Measurements from ENCODE around the gene RABGAP1.

Gene RABGAP1

DNA sequence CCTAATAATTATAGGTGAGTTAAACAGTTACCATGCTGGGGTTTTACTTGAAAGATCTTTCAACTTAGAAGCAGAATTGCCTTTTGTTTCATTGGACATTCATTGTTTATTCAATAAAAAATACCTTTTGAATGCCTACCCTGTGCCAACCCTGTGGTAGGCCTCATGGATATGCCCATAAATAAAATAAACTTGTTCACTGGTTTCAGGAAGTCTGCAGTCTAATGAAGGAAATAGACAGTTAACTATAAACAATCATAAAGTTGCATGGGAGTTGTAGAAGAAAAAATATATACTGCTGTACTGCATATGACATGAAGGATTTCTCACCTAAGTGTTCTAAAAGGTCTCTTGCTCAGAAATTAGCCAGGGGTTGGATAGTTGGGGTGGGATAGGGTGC lies 87.3 kb downstream of the RABGAP1 start:
- TF ChIP-seq EZH2 (IDR thresholded peaks at IDR 0.05) (no peak), POLR2AphosphoS5 (IDR thresholded peaks at IDR 0.05; ENCODE audit: borderline replicate concordance, low read depth, low read length) (no peak), FOXP2 (optimal IDR thresholded peaks at IDR 0.05; ENCODE audit: control extremely low read depth, extremely low read length, insufficient read depth) (no peak)
- Histone ChIP-seq H3K27ac (peak overlapping the region; percentile 35; the same call in 1 of the 2 replicates), H3K4me3 (no peak overlapping the region), H3K9me3 (ENCODE audit: low read depth, low read length) (no peaks in the 10 kb centered on the region), H3K9ac (ENCODE audit: insufficient read length) (no peak overlapping the region), H3K36me3 (ENCODE audit: insufficient read depth, low read length) (peaks cover 22% of the 10 kb centered on the region)
- DNase-seq (ENCODE audit: low read depth, low spot score) = no peak

DNA sequence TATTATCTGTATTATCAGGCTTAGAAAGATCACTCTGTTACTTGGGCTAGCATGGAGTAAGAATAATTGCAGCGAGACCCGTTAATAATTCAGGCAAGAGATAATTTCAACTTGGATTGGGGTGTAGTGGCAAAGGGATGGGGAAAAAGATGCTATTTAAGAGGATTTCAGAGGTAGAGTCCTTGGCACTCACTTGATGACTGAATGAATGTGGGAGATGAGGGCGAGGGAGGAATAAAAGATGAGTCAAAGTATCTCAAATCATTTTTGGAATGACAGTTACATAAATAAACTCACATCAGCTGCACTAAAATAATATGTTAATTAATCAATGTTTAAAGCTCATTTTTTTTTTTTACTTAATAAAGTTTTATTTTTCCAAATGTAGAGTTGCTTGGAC lies 88.2 kb downstream of the RABGAP1 start:
- TF ChIP-seq EZH2 (IDR thresholded peaks at IDR 0.05) (no peak), FOXP2 (optimal IDR thresholded peaks at IDR 0.05; ENCODE audit: control extremely low read depth, extremely low read length, insufficient read depth) (no peak), POLR2AphosphoS5 (IDR thresholded peaks at IDR 0.05; ENCODE audit: borderline replicate concordance, low read depth, low read length) (no peak)
- H3K36me3 ChIP-seq (ENCODE audit: insufficient read depth, low read length) = peaks cover 22% of the 10 kb centered on the region
- no peaks in the 10 kb centered on the region for H3K9me3 ChIP-seq (ENCODE audit: low read depth, low read length)
- DNase-seq (ENCODE audit: low read depth, low spot score) = no peak
- no peak overlapping the region for H3K27ac ChIP-seq
- no peak overlapping the region for H3K4me3 ChIP-seq
- H3K9ac ChIP-seq (ENCODE audit: insufficient read length) = no peak overlapping the region

DNA sequence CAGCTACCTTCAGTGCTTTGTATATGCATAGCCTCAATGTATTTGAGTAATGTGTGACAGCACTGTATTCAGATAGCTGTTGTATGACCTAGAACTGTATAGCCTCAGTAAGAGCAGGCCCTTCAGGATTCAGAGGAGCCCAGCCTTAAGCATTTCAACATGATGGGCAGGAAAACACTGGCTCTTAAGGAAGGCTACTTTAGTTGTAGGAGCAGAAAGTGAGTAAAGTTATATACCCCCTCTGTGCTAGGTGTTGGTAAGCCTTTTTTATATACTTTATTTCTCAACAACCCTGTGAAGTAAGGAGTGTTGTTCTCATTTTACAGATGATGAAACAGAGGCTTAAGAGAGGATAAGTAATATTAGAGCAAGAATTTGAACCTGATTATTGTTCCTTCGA lies 91.1 kb downstream of the RABGAP1 start:
- TF ChIP-seq FOXP2 (optimal IDR thresholded peaks at IDR 0.05; ENCODE audit: control extremely low read depth, extremely low read length, insufficient read depth) (no peak), EZH2 (IDR thresholded peaks at IDR 0.05) (no peak), POLR2AphosphoS5 (IDR thresholded peaks at IDR 0.05; ENCODE audit: borderline replicate concordance, low read depth, low read length) (no peak)
- peak overlapping the region; percentile 37 for H3K27ac ChIP-seq

DNA sequence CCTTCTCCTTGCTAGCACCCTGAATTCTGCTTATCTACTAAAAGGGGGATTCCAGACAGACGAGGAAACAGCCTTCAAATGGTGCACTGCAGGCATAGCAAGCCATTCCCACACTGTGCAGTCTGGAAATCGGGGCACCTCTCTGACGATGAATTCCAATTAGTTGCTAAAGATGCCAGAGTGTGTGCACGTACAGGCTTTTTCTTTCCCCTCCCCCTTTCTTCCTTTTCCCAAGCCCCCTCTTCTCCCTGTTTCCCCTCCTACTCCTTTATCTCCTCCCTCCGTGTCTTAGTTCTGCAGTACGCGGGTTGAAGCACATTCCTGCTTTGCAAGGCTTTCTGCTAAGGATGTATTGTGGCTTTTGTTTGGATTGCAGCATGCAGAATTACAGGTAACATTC lies 92.5 kb downstream of the RABGAP1 start, which contains the start of gene GPR21:
Gene GPR21, plus strand, starts transcription at position 316 of the 400 bp plus-strand sequence. CDS start 900 bp downstream, outside the sequence.
- Histone ChIP-seq H3K27ac (peak within 1 kb of the TSS; percentile 37), H3K9me3 (ENCODE audit: low read depth, low read length) (no peaks in the 10 kb centered on the region), H3K9ac (ENCODE audit: insufficient read length) (no peak within 1 kb of the TSS), H3K4me3 (peak within 1 kb of the TSS; percentile 25; the same call in 1 of the 2 replicates), H3K36me3 (ENCODE audit: insufficient read depth, low read length) (peaks cover 38% of the 10 kb centered on the region)
- no peak for DNase-seq (ENCODE audit: low read depth, low spot score)
- TF ChIP-seq FOXP2 (optimal IDR thresholded peaks at IDR 0.05; ENCODE audit: control extremely low read depth, extremely low read length, insufficient read depth) (no peak), POLR2AphosphoS5 (IDR thresholded peaks at IDR 0.05; ENCODE audit: borderline replicate concordance, low read depth, low read length) (no peak), EZH2 (IDR thresholded peaks at IDR 0.05) (no peak)

More for the DNA sequence above, 91.1 kb downstream of the RABGAP1 start:
- no peak for DNase-seq (ENCODE audit: low read depth, low spot score)
- no peak overlapping the region for H3K4me3 ChIP-seq
- H3K36me3 ChIP-seq (ENCODE audit: insufficient read depth, low read length) = peaks cover 36% of the 10 kb centered on the region
- H3K9me3 ChIP-seq (ENCODE audit: low read depth, low read length) = no peaks in the 10 kb centered on the region
- no peak overlapping the region for H3K9ac ChIP-seq (ENCODE audit: insufficient read length)

DNA sequence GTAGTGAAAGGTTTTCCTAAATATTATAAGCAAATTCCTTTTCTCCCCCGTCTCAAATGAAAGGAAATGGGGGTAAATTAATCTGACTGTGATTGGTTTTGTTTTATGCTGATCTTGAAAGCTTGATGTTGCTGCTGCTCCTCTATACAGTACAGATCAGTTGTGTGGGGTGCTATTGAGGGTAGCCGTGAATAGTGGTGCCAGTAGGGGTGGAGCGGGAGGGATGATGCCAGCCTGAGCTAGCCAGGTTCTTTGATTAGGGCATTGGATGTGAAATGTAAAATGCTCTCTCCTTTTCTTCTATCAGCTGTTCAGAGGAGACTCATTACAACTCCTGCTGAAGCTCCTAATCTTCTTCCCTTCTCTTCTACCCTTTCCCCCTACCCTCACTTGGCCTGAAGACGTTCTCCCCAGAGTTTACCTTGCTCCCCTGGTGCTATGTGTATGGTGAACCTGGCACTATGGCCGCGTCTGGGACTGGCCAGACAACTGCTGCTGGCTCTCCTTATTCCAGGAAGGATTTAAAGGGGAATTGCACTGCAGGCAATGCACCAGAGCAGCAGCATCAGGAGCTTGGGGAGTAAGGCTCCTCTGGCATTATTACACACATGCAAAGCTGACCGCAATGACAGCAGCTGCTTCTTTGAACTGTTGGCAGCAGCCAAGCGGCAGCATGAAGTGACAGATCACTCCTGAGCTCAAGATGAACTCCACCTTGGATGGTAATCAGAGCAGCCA lies 93.2 kb downstream of the RABGAP1 start:
- H3K27ac ChIP-seq = peak overlapping the region; percentile 37; the same call in 1 of the 2 replicates
- no peaks in the 10 kb centered on the region for H3K9me3 ChIP-seq (ENCODE audit: low read depth, low read length)
- TF ChIP-seq EZH2 (IDR thresholded peaks at IDR 0.05) (no peak), FOXP2 (optimal IDR thresholded peaks at IDR 0.05; ENCODE audit: control extremely low read depth, extremely low read length, insufficient read depth) (no peak), POLR2AphosphoS5 (IDR thresholded peaks at IDR 0.05; ENCODE audit: borderline replicate concordance, low read depth, low read length) (no peak)
- H3K4me3 ChIP-seq = peak overlapping the region; percentile 25; the same call in 1 of the 2 replicates
- peaks cover 41% of the 10 kb centered on the region for H3K36me3 ChIP-seq (ENCODE audit: insufficient read depth, low read length)
- DNase-seq (ENCODE audit: low read depth, low spot score) = no peak
- no peak overlapping the region for H3K9ac ChIP-seq (ENCODE audit: insufficient read length)

DNA sequence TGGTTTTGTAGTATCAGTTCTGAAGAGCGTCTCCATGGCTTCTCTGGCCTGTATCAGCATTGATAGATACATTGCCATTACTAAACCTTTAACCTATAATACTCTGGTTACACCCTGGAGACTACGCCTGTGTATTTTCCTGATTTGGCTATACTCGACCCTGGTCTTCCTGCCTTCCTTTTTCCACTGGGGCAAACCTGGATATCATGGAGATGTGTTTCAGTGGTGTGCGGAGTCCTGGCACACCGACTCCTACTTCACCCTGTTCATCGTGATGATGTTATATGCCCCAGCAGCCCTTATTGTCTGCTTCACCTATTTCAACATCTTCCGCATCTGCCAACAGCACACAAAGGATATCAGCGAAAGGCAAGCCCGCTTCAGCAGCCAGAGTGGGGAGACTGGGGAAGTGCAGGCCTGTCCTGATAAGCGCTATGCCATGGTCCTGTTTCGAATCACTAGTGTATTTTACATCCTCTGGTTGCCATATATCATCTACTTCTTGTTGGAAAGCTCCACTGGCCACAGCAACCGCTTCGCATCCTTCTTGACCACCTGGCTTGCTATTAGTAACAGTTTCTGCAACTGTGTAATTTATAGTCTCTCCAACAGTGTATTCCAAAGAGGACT lies 94.2 kb downstream of the RABGAP1 start:
- Histone ChIP-seq H3K4me3 (no peak overlapping the region), H3K27ac (0 out of 2 replicates have a peak overlapping the region, but pooled peaks have one; percentile 69), H3K9me3 (ENCODE audit: low read depth, low read length) (no peaks in the 10 kb centered on the region), H3K36me3 (ENCODE audit: insufficient read depth, low read length) (peaks cover 38% of the 10 kb centered on the region), H3K9ac (ENCODE audit: insufficient read length) (no peak overlapping the region)
- DNase-seq (ENCODE audit: low read depth, low spot score) = no peak
- TF ChIP-seq POLR2AphosphoS5 (IDR thresholded peaks at IDR 0.05; ENCODE audit: borderline replicate concordance, low read depth, low read length) (no peak), FOXP2 (optimal IDR thresholded peaks at IDR 0.05; ENCODE audit: control extremely low read depth, extremely low read length, insufficient read depth) (no peak), EZH2 (IDR thresholded peaks at IDR 0.05) (no peak)

DNA sequence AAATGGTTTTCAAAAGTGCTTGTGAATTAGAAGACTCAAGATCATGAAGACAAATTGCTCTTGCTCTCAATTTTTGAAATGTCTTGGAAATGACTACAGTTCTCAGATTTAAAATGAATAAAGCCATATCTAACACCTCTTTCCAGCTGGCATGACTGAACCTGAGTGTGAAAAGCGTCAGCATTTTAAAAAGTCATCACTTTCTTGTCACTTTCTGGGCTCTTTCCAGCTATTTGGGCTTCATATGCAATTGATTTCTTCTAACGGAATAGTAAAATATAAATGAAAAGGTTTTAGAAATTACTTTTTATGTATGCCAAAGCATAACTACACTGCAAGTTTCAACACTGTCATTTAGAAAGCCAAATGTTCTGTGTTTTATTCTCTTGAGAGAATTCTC lies 95.0 kb downstream of the RABGAP1 start:
- no peak for DNase-seq (ENCODE audit: low read depth, low spot score)
- Histone ChIP-seq H3K9ac (ENCODE audit: insufficient read length) (no peak overlapping the region), H3K9me3 (ENCODE audit: low read depth, low read length) (no peaks in the 10 kb centered on the region), H3K36me3 (ENCODE audit: insufficient read depth, low read length) (peaks cover 44% of the 10 kb centered on the region), H3K27ac (peak overlapping the region; percentile 69), H3K4me3 (no peak overlapping the region)
- no peak for TF ChIP-seq FOXP2 (optimal IDR thresholded peaks at IDR 0.05; ENCODE audit: control extremely low read depth, extremely low read length, insufficient read depth)
- TF ChIP-seq POLR2AphosphoS5 (IDR thresholded peaks at IDR 0.05; ENCODE audit: borderline replicate concordance, low read depth, low read length) = no peak
- TF ChIP-seq EZH2 (IDR thresholded peaks at IDR 0.05) = no peak

DNA sequence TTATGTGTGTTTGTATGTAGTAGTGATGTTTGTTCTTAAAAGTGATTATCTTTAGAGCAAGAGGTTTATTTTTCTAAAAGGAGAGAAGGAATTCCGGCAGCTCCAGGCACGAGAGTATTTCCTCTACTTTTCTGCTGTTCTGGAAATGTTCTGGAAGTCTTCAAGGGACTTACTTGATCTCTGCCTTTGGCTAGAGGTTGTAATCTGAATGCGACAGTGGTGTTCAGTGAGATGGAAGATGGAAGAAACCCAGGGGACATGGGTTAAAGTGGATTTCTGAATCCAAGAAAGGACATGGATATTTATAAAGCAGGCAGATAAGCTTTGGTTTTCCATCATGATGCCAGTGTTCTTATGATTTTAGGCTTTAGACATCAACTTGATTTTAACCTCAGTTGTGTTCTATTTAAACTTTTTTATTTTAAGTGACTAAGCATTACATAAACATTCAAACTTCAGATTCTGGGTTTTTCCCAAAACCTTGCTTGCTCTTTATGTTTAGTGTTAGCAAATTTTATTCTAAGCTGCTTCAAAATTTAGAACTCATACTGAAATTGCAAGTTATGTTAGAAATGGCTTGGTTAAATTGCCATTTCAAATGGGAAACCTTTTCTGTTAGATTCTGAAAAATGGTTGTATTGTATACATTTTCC lies 96.2 kb downstream of the RABGAP1 start:
- TF ChIP-seq FOXP2 (optimal IDR thresholded peaks at IDR 0.05; ENCODE audit: control extremely low read depth, extremely low read length, insufficient read depth) (no peak), EZH2 (IDR thresholded peaks at IDR 0.05) (no peak), POLR2AphosphoS5 (IDR thresholded peaks at IDR 0.05; ENCODE audit: borderline replicate concordance, low read depth, low read length) (no peak)
- Histone ChIP-seq H3K36me3 (ENCODE audit: insufficient read depth, low read length) (peaks cover 56% of the 10 kb centered on the region), H3K9me3 (ENCODE audit: low read depth, low read length) (no peaks in the 10 kb centered on the region), H3K27ac (peak overlapping the region; percentile 69; the same call in 1 of the 2 replicates), H3K4me3 (no peak overlapping the region), H3K9ac (ENCODE audit: insufficient read length) (no peak overlapping the region)
- DNase-seq (ENCODE audit: low read depth, low spot score) = no peak
